ENCODE measurements around the gene RAB11B. TPM values are rescaled to one million over a fixed set of nuclear protein-coding genes. Genes with fewer than 3 reads are reported as not detected.
"Not testable (repeated sequence)": the region's sequence is repeated elsewhere in the genome, so short reads cannot be mapped to it uniquely, and the experiment has no call there.

RAB11B gene
- polyA plus RNA-seq, 1 donor from 2014 or later = 71.1 TPM

GRCh38 chr19:8423817-8424223 is 33.7 kb downstream of the RAB11B start:
- no peak overlapping the region for H3K4me3 ChIP-seq (ENCODE audit: low read length)
- no peaks in the 10 kb centered on the region for H3F3A ChIP-seq (ENCODE audit: insufficient read depth, low read length, poor library complexity, severe bottlenecking)
- no peak overlapping the region for H2AFZ ChIP-seq (ENCODE audit: low read depth, low read length)

GRCh38 chr19:8425331-8425730 is 35.2 kb downstream of the RAB11B start:
- not testable (repeated sequence) for H3K9me2 ChIP-seq (ENCODE audit: insufficient read depth, low read length); H3K27ac ChIP-seq (ENCODE audit: low read length); H3K4me3 ChIP-seq (ENCODE audit: low read length)

More at GRCh38 chr19:8423817-8424223, 33.7 kb downstream of the RAB11B start:
- Histone ChIP-seq H3K9ac (ENCODE audit: low read length) (no peak overlapping the region), H3K4me2 (ENCODE audit: low read length) (no peak overlapping the region), H3K27me3 (ENCODE audit: insufficient read depth, low read depth, low read length) (no peaks in the 10 kb centered on the region), H3K79me2 (replicated peaks; ENCODE audit: insufficient read depth, low read length) (no peaks in the 10 kb centered on the region), H3K27ac (ENCODE audit: low read length) (no peak overlapping the region), H4K20me1 (ENCODE audit: insufficient read depth) (no peaks in the 10 kb centered on the region), H3K9me3 (ENCODE audit: low read length) (no peaks in the 10 kb centered on the region), H3K36me3 (ENCODE audit: insufficient read depth, low read length) (no peaks in the 10 kb centered on the region), H3K9me2 (ENCODE audit: insufficient read depth, low read length) (no peaks in the 10 kb centered on the region)
- no peak for TF ChIP-seq TAF1 (IDR thresholded peaks at IDR 0.05; ENCODE audit: low read depth)
- TF ChIP-seq SMC3 (conservative IDR thresholded peaks at IDR 0.05; ENCODE audit: poor library complexity) = no peak
- TF ChIP-seq CTCF (IDR thresholded peaks at IDR 0.05; ENCODE audit: poor library complexity, severe bottlenecking) = no peak
- TF ChIP-seq RAD21 (conservative IDR thresholded peaks at IDR 0.05) = no peak
- no peak for TF ChIP-seq REST (IDR thresholded peaks at IDR 0.05; ENCODE audit: borderline replicate concordance)
- no peak for TF ChIP-seq EZH2 (IDR thresholded peaks at IDR 0.05; ENCODE audit: borderline replicate concordance, insufficient read depth, low read length, poor library complexity, severe bottlenecking)
- TF ChIP-seq MXI1 (conservative IDR thresholded peaks at IDR 0.05; ENCODE audit: poor library complexity, severe bottlenecking) = no peak
- TF ChIP-seq EP300 (conservative IDR thresholded peaks at IDR 0.05; ENCODE audit: poor library complexity, severe bottlenecking) = no peak
- TF ChIP-seq POLR2AphosphoS5 (IDR thresholded peaks at IDR 0.05) = no peak

GRCh38 chr19:8426283-8426682 is 36.1 kb downstream of the RAB11B start:
- TF ChIP-seq REST (IDR thresholded peaks at IDR 0.05; ENCODE audit: borderline replicate concordance) = no peak
- no peak for TF ChIP-seq SMC3 (conservative IDR thresholded peaks at IDR 0.05; ENCODE audit: poor library complexity)
- no peak for TF ChIP-seq POLR2AphosphoS5 (IDR thresholded peaks at IDR 0.05)
- no peak for TF ChIP-seq CTCF (IDR thresholded peaks at IDR 0.05; ENCODE audit: poor library complexity, severe bottlenecking)
- no peak for TF ChIP-seq EP300 (conservative IDR thresholded peaks at IDR 0.05; ENCODE audit: poor library complexity, severe bottlenecking)
- no peak for TF ChIP-seq TAF1 (IDR thresholded peaks at IDR 0.05; ENCODE audit: low read depth)
- no peak for TF ChIP-seq MXI1 (conservative IDR thresholded peaks at IDR 0.05; ENCODE audit: poor library complexity, severe bottlenecking)
- TF ChIP-seq RAD21 (conservative IDR thresholded peaks at IDR 0.05) = no peak
- TF ChIP-seq EZH2 (IDR thresholded peaks at IDR 0.05; ENCODE audit: borderline replicate concordance, insufficient read depth, low read length, poor library complexity, severe bottlenecking) = no peak
- Histone ChIP-seq H3K9me3 (ENCODE audit: low read length) (no peaks in the 10 kb centered on the region), H3F3A (ENCODE audit: insufficient read depth, low read length, poor library complexity, severe bottlenecking) (no peaks in the 10 kb centered on the region), H3K27ac (ENCODE audit: low read length) (no peak overlapping the region), H2AFZ (ENCODE audit: low read depth, low read length) (no peak overlapping the region), H3K36me3 (ENCODE audit: insufficient read depth, low read length) (no peaks in the 10 kb centered on the region), H3K79me2 (replicated peaks; ENCODE audit: insufficient read depth, low read length) (no peaks in the 10 kb centered on the region), H3K9me2 (ENCODE audit: insufficient read depth, low read length) (no peaks in the 10 kb centered on the region), H3K27me3 (ENCODE audit: insufficient read depth, low read depth, low read length) (no peaks in the 10 kb centered on the region), H4K20me1 (ENCODE audit: insufficient read depth) (no peaks in the 10 kb centered on the region), H3K4me2 (ENCODE audit: low read length) (no peak overlapping the region), H3K4me3 (ENCODE audit: low read length) (no peak overlapping the region), H3K9ac (ENCODE audit: low read length) (no peak overlapping the region)

More at GRCh38 chr19:8425331-8425730, 35.2 kb downstream of the RAB11B start:
- H3K4me2 ChIP-seq (ENCODE audit: low read length); H2AFZ ChIP-seq (ENCODE audit: low read depth, low read length); H3K9ac ChIP-seq (ENCODE audit: low read length); H3K36me3 ChIP-seq (ENCODE audit: insufficient read depth, low read length); H4K20me1 ChIP-seq (ENCODE audit: insufficient read depth); H3K27me3 ChIP-seq (ENCODE audit: insufficient read depth, low read depth, low read length); H3K9me3 ChIP-seq (ENCODE audit: low read length); H3K79me2 ChIP-seq (replicated peaks; ENCODE audit: insufficient read depth, low read length); H3F3A ChIP-seq (ENCODE audit: insufficient read depth, low read length, poor library complexity, severe bottlenecking): not testable (repeated sequence)

Data from neural cell (in vitro differentiated cells).